Measurements from ENCODE around the gene CDKAL1.

Gene CDKAL1

DNA sequence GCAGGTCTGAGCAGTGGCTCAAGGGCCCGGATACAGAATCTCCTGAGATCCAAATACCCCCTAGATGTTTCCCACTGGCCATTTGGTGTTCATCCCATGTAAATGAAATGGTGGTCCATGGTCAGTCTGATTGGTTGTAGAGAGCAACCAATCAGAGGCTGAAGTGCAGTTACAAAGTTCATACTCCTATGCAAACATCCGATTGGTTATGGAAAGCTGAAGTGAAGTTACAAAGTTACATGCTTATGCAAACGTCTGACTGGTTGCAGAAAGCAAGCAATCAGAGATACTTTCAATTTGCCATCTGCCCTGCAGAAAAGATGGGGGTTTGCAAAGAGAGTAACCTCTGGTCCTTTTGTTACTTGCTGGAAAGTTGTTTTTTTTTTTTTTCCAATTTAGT lies 313.6 kb downstream of the CDKAL1 start:
- no peak for DNase-seq

DNA sequence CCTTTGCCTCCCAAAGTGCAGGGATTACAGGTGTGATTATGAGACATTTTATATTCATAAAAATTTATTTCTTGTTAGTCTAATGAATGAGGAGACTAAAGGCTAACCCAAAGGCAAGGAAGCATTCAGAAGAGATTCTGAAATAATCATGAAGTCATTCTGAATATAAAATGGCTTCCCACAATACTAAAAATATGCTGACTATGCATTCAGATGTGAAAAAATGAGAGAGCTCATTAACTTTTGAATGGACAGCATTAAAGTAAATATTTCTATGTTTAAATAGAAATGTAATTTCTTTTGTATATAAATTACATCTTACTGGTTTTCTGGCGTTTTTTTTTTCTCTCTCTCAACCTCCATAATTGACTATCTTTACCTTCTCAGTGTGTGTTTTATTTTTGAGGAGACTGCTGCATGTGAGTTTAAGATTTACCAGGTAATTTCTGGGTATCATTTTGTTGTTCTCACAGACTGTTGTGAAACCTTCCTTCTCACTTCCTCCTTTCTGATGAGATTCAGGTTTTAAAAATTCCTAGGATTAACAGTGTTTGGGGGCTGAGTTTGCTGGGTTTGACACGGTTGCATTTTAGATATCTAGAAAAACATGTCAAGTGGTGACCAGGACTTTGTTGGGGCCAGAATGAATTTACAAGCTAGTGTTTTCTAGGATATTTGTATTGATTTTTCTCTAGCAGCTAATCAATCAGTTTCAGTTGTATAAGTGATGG lies 316.6 kb downstream of the CDKAL1 start:
- no peak for DNase-seq

DNA sequence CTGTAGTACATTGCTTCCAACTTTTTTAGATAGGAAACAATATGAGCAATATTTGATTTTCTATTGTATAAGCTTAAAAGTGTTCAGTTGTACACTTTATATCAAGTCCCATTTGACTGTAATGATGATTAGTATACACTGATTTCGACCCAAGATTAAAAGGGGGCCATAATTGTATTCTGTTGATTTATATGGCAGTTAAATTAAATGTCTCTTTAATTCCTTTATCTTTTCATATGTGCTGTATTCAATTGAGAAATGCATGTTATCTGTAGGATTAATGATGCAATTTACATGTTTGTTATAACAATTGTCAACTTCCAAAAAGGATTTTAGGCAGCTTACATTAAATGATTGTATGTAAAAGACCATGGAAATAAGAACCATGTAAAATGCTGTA lies 317.5 kb downstream of the CDKAL1 start:
- DNase-seq, result no peak

GRCh38 chr6:20853828-20854227 lies 319.6 kb downstream of the CDKAL1 start:
- peak in 1 of 2 experiments; percentile 43 for DNase-seq

- DNase-seq, result no peak
Observed at GRCh38 chr6:20856681-20857288, 322.5 kb downstream of the CDKAL1 start.

DNA sequence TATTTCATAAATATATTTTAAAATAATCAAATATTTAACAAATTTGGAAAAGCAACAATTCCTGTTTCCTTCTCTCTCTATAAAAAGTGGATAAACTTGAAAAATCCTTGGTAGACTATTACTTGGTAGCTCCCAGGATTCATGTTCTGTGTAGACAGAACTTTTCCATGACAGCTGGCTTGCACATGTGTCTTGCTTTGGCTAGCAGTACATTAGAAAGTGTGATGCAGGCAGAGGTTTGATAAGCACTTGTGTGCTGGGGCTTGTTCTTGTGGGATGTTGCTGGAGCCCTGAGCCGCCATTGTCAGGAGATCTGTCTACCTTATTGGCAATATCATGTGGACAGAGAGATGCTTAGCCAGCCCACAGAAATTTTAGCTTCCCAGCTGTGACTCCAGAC lies 327.2 kb downstream of the CDKAL1 start:
- DNase-seq, result peak in 1 of 2 experiments; percentile 30

- DNase-seq, result no peak
Observed at GRCh38 chr6:20866036-20866435, 331.8 kb downstream of the CDKAL1 start.

DNA sequence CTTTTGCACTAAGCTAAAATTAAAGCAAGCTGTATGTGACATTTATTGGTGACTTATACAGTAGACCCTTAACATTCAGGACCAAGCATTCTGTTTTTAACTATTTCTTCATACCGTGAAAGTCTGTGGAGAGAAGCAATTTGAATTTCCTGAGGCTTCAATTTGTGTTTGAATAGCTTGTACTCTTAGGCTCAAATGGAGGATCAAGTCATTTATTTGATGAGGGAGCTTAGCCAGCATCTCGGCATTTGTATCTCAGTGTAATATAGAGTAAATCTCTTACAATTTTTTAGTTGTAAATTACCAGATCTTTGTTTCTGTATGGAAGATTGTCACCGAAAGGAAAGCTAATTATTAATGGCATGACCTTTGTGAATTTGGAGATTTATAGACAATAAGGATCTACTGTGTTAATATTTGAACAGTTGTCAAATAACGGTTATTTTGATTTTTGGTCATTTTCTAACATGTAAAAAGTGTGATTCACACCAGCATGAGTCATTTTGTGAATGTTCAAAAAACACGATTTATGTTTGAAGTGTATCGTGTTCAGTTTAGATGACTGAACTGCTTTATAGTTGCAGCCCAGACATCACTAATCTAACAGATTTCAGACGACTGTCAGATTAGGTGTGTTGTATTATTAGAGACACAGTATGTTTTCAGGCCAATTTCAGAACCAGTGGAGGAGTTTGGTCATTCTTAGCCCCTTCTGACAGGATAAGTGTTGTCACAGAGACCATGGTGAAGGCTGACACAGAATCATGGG lies 332.9 kb downstream of the CDKAL1 start:
- peak in 1 of 2 experiments; percentile 34 for DNase-seq

GRCh38 chr6:20868397-20869096 lies 334.3 kb downstream of the CDKAL1 start:
- peak; percentile 90 to 98 for DNase-seq

GRCh38 chr6:20870021-20870420 lies 335.8 kb downstream of the CDKAL1 start:
- peak in 1 of 2 experiments; percentile 29 for DNase-seq

- DNase-seq, result peak in 1 of 2 experiments; percentile 14
Observed at GRCh38 chr6:20870493-20870892, 336.2 kb downstream of the CDKAL1 start.

DNA sequence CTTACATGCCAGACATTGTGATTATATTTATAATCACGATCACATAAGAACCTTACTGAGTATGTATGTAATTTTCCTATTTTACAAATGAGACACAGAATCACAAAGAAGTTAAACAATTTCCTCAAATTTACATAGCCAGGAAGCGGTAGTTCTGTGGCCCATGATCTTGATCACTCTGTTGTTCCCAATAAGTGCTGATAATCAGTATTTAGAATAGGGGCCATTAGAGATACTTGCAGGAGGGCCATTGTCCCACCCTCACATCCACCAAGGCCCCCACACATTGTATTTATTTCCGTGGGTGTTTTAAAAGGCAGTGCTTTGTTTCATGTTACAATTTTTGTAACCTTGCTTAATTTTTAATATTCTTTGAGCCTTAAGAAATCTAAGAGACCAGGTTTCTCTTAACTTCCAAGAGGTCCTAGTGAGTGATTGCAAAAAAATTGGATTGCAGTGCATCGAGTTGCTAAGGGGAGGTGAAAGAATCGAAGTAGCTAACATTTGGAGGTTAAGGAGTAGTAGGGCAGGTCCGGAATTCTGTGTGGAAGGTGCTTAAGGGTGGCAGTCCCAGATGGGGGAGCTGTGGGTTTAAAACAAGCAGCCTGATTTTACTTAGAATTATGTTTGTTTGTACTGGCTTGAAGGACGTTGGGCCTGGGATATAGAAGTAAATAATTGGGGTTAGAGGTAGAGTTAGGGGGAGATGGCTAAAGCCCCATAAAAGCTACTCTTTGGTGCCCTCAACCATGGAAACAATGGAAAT lies 339.4 kb downstream of the CDKAL1 start:
- peak; percentile 53 to 67 for DNase-seq

DNA sequence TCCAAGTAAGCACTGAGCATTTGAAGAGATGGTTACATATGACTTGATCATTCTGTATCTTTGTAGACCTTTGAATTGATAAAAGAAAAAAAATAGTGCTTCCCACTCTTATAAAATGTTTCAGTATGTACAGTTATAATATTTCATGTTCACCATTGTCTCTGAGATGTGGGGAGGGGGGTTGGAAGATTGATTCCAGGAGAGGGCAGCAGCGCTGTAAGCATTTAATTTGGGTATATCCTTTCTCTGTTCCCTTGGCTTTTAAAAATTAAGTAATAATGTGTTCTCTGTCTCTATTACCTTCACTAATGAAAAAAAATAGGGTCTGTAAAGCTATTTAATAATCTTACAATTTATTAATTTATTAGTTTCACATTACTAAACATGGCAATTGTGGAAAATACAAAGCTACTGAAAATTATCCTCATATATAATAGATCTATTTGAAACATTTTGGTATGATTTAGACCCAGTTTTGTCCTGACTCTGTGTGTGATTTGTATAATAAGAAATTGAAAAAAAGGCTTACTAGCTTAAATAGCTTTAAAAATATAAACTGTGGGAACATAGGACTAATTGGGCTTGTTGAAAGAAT lies 341.2 kb downstream of the CDKAL1 start:
- DNase-seq, result peak; percentile 37 to 65

DNA sequence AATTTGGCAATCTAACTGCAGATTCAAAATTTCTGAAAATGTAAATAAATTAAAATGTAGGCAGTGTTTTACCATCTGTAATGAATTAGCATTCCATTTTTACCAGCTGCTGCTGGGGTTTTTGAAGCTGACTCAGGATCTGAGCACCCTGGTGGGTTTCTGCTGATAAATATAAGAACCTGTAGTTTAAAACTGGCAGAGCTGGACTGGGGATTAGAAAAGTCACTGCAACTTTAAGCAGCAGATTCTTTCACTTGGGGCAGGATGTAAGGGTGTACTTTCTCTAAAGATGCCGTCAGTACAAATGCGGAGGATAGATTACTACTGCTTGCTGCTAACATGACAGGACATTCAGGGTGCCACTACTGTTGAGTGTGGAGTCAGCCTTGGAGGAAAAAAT lies 341.8 kb downstream of the CDKAL1 start:
- peak in 1 of 2 experiments; percentile 56 for DNase-seq

DNA sequence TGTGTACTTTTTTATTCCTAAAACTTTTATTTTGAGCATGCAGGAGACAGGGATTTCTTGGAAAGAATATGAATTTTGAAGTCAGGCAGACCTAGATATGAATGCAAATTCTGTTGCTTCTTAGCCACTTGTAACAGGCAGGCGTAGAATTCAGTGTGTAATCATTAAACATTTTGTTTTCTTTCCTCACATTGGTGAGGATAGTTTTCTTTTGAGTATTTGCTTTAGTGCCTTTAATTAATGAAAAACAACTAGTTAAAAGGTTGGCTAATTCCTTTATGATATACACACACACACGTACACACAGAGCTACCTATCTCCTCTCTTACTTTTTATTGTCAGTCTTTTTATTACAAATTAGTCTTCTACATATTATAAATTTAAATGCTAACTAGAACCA lies 342.3 kb downstream of the CDKAL1 start:
- no peak for DNase-seq

- DNase-seq, result peak; percentile 60 to 79
Observed at GRCh38 chr6:20877008-20877937, 343.0 kb downstream of the CDKAL1 start.

GRCh38 chr6:20879121-20879520 lies 344.9 kb downstream of the CDKAL1 start:
- DNase-seq, result no peak

DNA sequence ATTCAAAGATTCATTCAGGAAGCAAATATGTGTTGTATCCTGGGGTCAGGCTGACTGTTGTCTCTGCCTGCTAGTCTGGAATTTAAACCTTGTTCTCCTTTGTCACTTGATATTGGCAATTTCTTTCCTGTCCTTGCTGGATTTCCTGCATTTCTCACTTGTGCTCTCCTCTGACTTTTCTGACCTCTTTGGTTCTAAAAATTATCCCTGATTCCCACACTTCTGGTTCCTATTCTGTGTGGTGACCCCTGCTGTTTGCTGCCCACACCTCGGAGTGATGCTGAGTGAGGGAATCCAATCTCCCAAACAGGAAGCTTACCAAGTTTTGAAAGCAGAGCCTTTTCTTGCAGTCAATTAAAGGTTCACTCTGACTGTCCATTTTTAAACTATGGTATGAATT lies 345.3 kb downstream of the CDKAL1 start:
- no peak for DNase-seq

DNA sequence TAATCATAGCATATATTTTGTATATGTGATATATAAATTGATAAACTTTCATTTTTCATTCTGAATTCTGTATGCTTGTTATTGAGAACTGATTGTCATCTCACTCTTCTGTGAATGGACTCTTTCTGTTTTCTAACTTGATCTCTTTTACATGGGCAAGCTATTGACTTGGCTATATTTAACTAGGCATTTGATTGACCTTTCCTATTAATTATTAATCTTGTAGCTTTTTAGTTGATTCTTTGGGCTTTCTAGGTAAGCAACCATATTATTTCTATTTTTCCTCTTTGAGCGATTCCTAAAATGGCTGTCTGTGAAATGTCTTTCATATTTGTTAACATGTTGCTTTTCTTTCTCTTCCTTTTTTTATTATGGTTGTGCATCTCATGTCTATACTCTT lies 347.1 kb downstream of the CDKAL1 start:
- DNase-seq, result no peak

GRCh38 chr6:20882014-20882413 lies 347.8 kb downstream of the CDKAL1 start:
- DNase-seq, result no peak

DNA sequence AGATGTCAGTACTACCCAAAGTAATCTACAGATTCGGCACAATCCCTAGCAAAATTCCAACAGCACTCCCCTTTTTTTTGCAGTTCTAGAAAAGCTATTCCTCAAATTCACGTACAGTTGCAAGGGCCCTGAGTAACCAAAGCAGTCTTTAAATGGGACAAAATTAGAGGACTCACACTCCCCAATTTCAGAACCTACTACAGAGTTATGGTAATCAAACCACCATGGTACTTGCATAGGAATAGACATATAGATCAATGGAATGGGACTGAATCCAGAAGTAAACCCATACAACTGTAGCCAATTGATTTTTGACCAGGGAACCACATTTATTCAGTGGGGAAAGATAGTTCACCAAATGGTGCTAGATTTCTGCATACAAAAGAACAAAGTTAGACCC lies 350.8 kb downstream of the CDKAL1 start:
- DNase-seq, result no peak
